ENCODE measurements around the gene INHBB.

DNA sequence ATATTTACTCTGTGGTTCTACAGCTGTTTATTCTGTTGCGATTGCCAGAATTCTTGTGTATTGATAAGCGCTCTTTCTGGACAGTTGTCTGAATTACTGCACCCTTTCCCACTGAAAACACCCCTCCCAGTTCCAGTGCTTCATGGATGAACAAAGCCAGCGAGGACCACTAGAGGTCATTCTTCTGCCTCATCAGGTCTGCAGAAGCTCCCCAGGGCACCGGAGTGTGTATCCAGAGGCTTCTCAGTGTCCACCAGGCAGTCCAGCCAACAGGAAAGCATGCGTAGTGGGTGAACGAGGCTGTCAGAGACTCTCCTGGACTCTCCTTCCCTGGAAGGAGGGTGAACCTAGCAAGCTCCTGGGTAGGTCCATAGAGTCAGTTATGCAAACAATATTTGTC is 40.6 kb upstream of the INHBB start:
- TF ChIP-seq, protein P1, sequence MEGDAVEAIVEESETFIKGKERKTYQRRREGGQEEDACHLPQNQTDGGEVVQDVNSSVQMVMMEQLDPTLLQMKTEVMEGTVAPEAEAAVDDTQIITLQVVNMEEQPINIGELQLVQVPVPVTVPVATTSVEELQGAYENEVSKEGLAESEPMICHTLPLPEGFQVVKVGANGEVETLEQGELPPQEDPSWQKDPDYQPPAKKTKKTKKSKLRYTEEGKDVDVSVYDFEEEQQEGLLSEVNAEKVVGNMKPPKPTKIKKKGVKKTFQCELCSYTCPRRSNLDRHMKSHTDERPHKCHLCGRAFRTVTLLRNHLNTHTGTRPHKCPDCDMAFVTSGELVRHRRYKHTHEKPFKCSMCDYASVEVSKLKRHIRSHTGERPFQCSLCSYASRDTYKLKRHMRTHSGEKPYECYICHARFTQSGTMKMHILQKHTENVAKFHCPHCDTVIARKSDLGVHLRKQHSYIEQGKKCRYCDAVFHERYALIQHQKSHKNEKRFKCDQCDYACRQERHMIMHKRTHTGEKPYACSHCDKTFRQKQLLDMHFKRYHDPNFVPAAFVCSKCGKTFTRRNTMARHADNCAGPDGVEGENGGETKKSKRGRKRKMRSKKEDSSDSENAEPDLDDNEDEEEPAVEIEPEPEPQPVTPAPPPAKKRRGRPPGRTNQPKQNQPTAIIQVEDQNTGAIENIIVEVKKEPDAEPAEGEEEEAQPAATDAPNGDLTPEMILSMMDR (IDR thresholded peaks at IDR 0.05), result peak; percentile 40
- no peak for TF ChIP-seq ZFX (IDR thresholded peaks at IDR 0.05; ENCODE audit: borderline replicate concordance)
